Stimulated activated CD4-positive, alpha-beta T cell treated with anti-CD3 and anti-CD28 coated beads, Interleukin-2, amount 100 ng/mL, for 4 hours (primary cell): ENCODE data around the gene NR1D1.
"Not testable (repeated sequence)": the region's sequence is repeated elsewhere in the genome, so short reads cannot be mapped to it uniquely, and the experiment has no call there.

ENCODE experiments used
- DNase-seq: peaks from one replicate; pipeline ENCODE4 v3.0.0-alpha.2; 2020; ENCODE audit warnings: low read depth

NR1D1 gene

GRCh38 chr17:40100419-40100668 is at the start of gene NR1D1:
Gene NR1D1 (minus strand): TSS chr17:40100589. CDS start chr17:40100094, 495 bp downstream.
- no peak for DNase-seq

- no peak for DNase-seq
These were observed 48.1 kb upstream of the NR1D1 start for GRCh38 chr17:40148527-40148926.

GRCh38 chr17:40145476-40145875 is 45.1 kb upstream of the NR1D1 start:
- DNase-seq: no peak

GRCh38 chr17:40143166-40143565 is 42.8 kb upstream of the NR1D1 start:
- DNase-seq: not testable (repeated sequence)

- no peak for DNase-seq
These were observed 39.2 kb upstream of the NR1D1 start for GRCh38 chr17:40139566-40140058.

- no peak for DNase-seq
These were observed 35.4 kb upstream of the NR1D1 start for GRCh38 chr17:40135817-40136216.

- no peak for DNase-seq
These were observed 33.8 kb upstream of the NR1D1 start for GRCh38 chr17:40134184-40134583.

- no peak for DNase-seq
These were observed 30.1 kb upstream of the NR1D1 start for GRCh38 chr17:40130352-40131042.

GRCh38 chr17:40129498-40129897 is 29.1 kb upstream of the NR1D1 start:
- DNase-seq: no peak

- DNase-seq: no peak
These were observed 24.1 kb upstream of the NR1D1 start for GRCh38 chr17:40124279-40125141.

- DNase-seq: no peak
These were observed 23.4 kb upstream of the NR1D1 start for GRCh38 chr17:40123811-40124114.

GRCh38 chr17:40122999-40123810 is 22.8 kb upstream of the NR1D1 start:
- DNase-seq: no peak

- DNase-seq: no peak
These were observed 22.0 kb upstream of the NR1D1 start for GRCh38 chr17:40122136-40122998.

- DNase-seq: peak; percentile 79
These were observed 21.1 kb upstream of the NR1D1 start, which contains the start of gene MSL1 for GRCh38 chr17:40121181-40122135. Gene MSL1 (plus strand): TSS chr17:40121971. CDS start chr17:40122613, 642 bp downstream.

- no peak for DNase-seq
These were observed 14.7 kb upstream of the NR1D1 start for GRCh38 chr17:40115101-40115436.

- no peak for DNase-seq
These were observed 13.5 kb upstream of the NR1D1 start for GRCh38 chr17:40113907-40114245.

GRCh38 chr17:40113110-40113906 is 12.9 kb upstream of the NR1D1 start:
- peak; percentile 89 for DNase-seq

GRCh38 chr17:40112718-40113109 is 12.3 kb upstream of the NR1D1 start:
- no peak for DNase-seq

GRCh38 chr17:40112191-40112711 is 11.9 kb upstream of the NR1D1 start:
- no peak for DNase-seq
